ENCODE measurements around the gene C8A. TPM values are rescaled to one million over a fixed set of nuclear protein-coding genes. Genes with fewer than 3 reads are reported as not detected.
A peak's percentile ranks its signal among the peaks of the same experiment; 100 is the strongest.

Gene C8A
- not detected for total RNA-seq
- long read RNA-seq, donor 1: 0 reads
- long read RNA-seq, donor 2: 0 reads

- ATAC-seq (no peak), DNase-seq (no peak)
- H3K9me3 ChIP-seq: no peaks in the 10 kb centered on the region
- intact Hi-C loops (cut with DNase I, micrococcal nuclease): no loop called here
- no peak within 1 kb of the TSS for H3K4me3 ChIP-seq
- no peaks in the 10 kb centered on the region for H3K4me1 ChIP-seq (ENCODE audit: low read depth)
- no peak for TF ChIP-seq CTCF (IDR thresholded peaks at IDR 0.05)
- H3K36me3 ChIP-seq (ENCODE audit: low read depth): no peaks in the 10 kb centered on the region
Observed at GRCh38 chr1:56854521-56855099, at the start of gene C8A. Gene C8A, plus strand, starts transcription at chr1:56854797. Its CDS starts 105 bp downstream, at chr1:56854902.

- no peaks in the 10 kb centered on the region for H3K9me3 ChIP-seq
- intact Hi-C loops (cut with DNase I, micrococcal nuclease): no loop called here
- ATAC-seq: peak; percentile 68
- no peak overlapping the region for H3K4me3 ChIP-seq
- peak in 1 of 3 donors; percentile 32 for DNase-seq
- peaks cover 14% of the 10 kb centered on the region for H3K4me1 ChIP-seq (ENCODE audit: low read depth)
- H3K36me3 ChIP-seq (ENCODE audit: low read depth): no peaks in the 10 kb centered on the region
- TF ChIP-seq CTCF (IDR thresholded peaks at IDR 0.05): no peak
Observed at GRCh38 chr1:56806804-56807203, 47.8 kb upstream of the C8A start.

GRCh38 chr1:56808410-56808809 lies 46.2 kb upstream of the C8A start:
- intact Hi-C loops (cut with DNase I, micrococcal nuclease): no loop called here
- no peak for ATAC-seq

GRCh38 chr1:56811331-56811730 lies 43.3 kb upstream of the C8A start:
- no peak for TF ChIP-seq CTCF (IDR thresholded peaks at IDR 0.05)
- H3K36me3 ChIP-seq (ENCODE audit: low read depth): no peaks in the 10 kb centered on the region
- H3K9me3 ChIP-seq: no peaks in the 10 kb centered on the region
- DNase-seq (no peak), ATAC-seq (no peak)
- H3K4me3 ChIP-seq: no peak overlapping the region
- H3K4me1 ChIP-seq (ENCODE audit: low read depth): peaks cover 14% of the 10 kb centered on the region
- intact Hi-C loops (cut with DNase I, micrococcal nuclease): no loop called here

More at GRCh38 chr1:56808410-56808809, 46.2 kb upstream of the C8A start:
- no peaks in the 10 kb centered on the region for H3K9me3 ChIP-seq
- no peak overlapping the region for H3K4me3 ChIP-seq
- no peak for DNase-seq
- TF ChIP-seq CTCF (IDR thresholded peaks at IDR 0.05): no peak
- H3K4me1 ChIP-seq (ENCODE audit: low read depth): peaks cover 14% of the 10 kb centered on the region
- H3K36me3 ChIP-seq (ENCODE audit: low read depth): no peaks in the 10 kb centered on the region

GRCh38 chr1:56814205-56814604 lies 40.4 kb upstream of the C8A start:
- TF ChIP-seq CTCF (IDR thresholded peaks at IDR 0.05): no peak
- H3K9me3 ChIP-seq: no peaks in the 10 kb centered on the region
- no peaks in the 10 kb centered on the region for H3K36me3 ChIP-seq (ENCODE audit: low read depth)
- DNase-seq (no peak), ATAC-seq (no peak)
- no peak overlapping the region for H3K4me3 ChIP-seq
- intact Hi-C loops (cut with DNase I, micrococcal nuclease): no loop called here
- H3K4me1 ChIP-seq (ENCODE audit: low read depth): peaks cover 7% of the 10 kb centered on the region

GRCh38 chr1:56816264-56816663 lies 38.3 kb upstream of the C8A start:
- intact Hi-C loops (cut with DNase I, micrococcal nuclease): no loop called here
- DNase-seq: no peak

More at GRCh38 chr1:56816264-56816663, 38.3 kb upstream of the C8A start:
- H3K4me1 ChIP-seq (ENCODE audit: low read depth): peaks cover 8% of the 10 kb centered on the region
- no peak for ATAC-seq
- no peak overlapping the region for H3K4me3 ChIP-seq
- TF ChIP-seq CTCF (IDR thresholded peaks at IDR 0.05): no peak
- H3K36me3 ChIP-seq (ENCODE audit: low read depth): no peaks in the 10 kb centered on the region
- no peaks in the 10 kb centered on the region for H3K9me3 ChIP-seq

All from mucosa of descending colon (tissue), 3 donors.